GM12878 (cell line): ENCODE results near the gene TPGS1. TPM values are rescaled to one million over a fixed set of nuclear protein-coding genes. Genes with fewer than 3 reads are reported as not detected.

Experiments used
- GATAD2B ChIP-seq: fragments of 450-650 bp; conservative IDR thresholded peaks from 2 replicates; pipeline ENCODE4 v1.6.1; 2017; ENCODE audit warnings: low read depth, mild to moderate bottlenecking, moderate library complexity
- KDM1A ChIP-seq: fragments of 200-600 bp; sonication (generic); IDR thresholded peaks from 2 replicates; pipeline ENCODE4 v1.6.1; 2016; ENCODE audit warnings: borderline replicate concordance
- WRNIP1 ChIP-seq: IDR thresholded peaks from 2 replicates; pipeline ENCODE4 v1.6.1; 2011; ENCODE audit warnings: low read depth, low read length, improper control_type of control experiment, borderline replicate concordance
- polyA plus RNA-seq, 11 experiments: library from polyadenylated mRNA; depleted of rRNA in 4 of 11; unstranded in 6 of 11; stranded (reverse) in 5 of 11; fragments of >200 nt; fragmentation: Nextera tagmentation in 4 of 11; fragmentation: Illumina TruSeq in 1 of 11; extraction: Ambion mirVana in 4 of 11; extraction: Trizol in 1 of 11; gene quantifications; 1 replicate in 1 of 11; 2 replicates in 10 of 11; pipeline versions ENCODE4 v1.2.1 to v1.2.3, GENCODE V29; 2011 to 2016; ENCODE audit warnings: inconsistent platforms in 2 of 11, missing spikeins in 2 of 11, low read depth in 1 of 11
- total RNA-seq, 4 experiments: library from RNA; depleted of rRNA in 3 of 4; stranded (reverse); fragments of >200 nt in 3 of 4; fragmentation: Illumina TruSeq in 1 of 4; extraction: Trizol in 1 of 4; gene quantifications; 2 replicates each; pipeline versions ENCODE4 v1.2.1 to v1.2.3, GENCODE V29; 2013 to 2021
- TF ChIP-seq, protein P1 (sequence below): fragments of 450-650 bp; IDR thresholded peaks from 2 replicates; pipeline ENCODE4 v1.6.1; 2017; ENCODE audit warnings: antibody characterized with exemption, mild to moderate bottlenecking, moderate library complexity
- TF ChIP-seq, protein P2 (sequence below): IDR thresholded peaks from 2 replicates; pipeline ENCODE4 v1.6.1; 2012; ENCODE audit warnings: low read length, inconsistent platforms
- TF ChIP-seq, protein P3 (sequence below), 3 experiments: IDR thresholded peaks in 2 of 3; conservative IDR thresholded peaks in 1 of 3; 2 replicates each; pipeline ENCODE4 v1.5.1; 2011; ENCODE audit warnings: low read depth in 3 of 3, low read length in 3 of 3, mild to moderate bottlenecking in 3 of 3, control low read depth in 2 of 3, moderate library complexity in 2 of 3, inconsistent platforms in 1 of 3, mixed read lengths in 1 of 3; ENCODE audit not compliant: control insufficient read depth in 2 of 3, insufficient read depth in 1 of 3; ENCODE audit errors: extremely low read depth in 1 of 3

TPGS1 gene
- total and polyA plus RNA-seq, 10 of the 15 experiments (the other 5 are each of a cell fraction or from before 2014, with no cell fraction given), result 0.24 to 24.7 (median 7.7) TPM; not detected in 2

DNA sequence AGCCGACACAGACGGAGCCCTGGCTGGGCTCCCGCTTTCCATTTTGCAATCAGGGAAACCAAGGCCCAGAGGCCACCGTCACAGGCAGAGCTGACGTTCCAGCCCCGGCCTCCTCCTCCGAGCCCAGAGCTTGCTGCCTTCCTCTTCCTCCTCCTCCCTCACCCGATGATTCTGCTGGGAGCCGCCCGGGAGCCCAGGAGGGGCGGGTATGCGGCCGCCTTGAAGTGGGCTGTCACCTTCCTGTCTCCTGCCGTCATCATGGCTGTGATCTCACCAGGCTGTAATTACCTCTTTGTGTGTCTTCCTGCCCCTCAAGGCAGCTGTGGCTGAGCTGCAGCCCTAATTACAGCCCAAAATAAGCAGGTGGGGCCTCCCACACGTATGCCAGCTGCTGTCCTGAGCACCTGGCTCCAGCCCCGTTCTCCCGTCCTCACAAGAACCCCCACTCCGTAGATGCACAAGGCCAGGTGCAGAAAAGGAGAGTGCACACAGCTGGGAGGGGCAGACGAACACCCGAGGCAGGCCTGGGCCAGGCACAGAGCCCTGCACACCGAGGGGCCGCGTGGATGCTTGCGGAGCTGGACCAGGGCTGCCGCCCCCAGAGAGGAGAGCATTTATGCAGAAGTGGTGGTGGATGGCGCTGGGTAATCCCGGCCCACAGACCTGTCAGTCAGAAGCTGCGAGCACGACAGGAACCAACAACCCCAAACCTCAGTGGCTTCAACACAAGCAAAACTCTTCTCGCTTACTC, 4.0 kb downstream of the TPGS1 start (continued):
- TF ChIP-seq, protein P1, sequence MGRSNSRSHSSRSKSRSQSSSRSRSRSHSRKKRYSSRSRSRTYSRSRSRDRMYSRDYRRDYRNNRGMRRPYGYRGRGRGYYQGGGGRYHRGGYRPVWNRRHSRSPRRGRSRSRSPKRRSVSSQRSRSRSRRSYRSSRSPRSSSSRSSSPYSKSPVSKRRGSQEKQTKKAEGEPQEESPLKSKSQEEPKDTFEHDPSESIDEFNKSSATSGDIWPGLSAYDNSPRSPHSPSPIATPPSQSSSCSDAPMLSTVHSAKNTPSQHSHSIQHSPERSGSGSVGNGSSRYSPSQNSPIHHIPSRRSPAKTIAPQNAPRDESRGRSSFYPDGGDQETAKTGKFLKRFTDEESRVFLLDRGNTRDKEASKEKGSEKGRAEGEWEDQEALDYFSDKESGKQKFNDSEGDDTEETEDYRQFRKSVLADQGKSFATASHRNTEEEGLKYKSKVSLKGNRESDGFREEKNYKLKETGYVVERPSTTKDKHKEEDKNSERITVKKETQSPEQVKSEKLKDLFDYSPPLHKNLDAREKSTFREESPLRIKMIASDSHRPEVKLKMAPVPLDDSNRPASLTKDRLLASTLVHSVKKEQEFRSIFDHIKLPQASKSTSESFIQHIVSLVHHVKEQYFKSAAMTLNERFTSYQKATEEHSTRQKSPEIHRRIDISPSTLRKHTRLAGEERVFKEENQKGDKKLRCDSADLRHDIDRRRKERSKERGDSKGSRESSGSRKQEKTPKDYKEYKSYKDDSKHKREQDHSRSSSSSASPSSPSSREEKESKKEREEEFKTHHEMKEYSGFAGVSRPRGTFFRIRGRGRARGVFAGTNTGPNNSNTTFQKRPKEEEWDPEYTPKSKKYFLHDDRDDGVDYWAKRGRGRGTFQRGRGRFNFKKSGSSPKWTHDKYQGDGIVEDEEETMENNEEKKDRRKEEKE, result no peak
- TF ChIP-seq, protein P2, sequence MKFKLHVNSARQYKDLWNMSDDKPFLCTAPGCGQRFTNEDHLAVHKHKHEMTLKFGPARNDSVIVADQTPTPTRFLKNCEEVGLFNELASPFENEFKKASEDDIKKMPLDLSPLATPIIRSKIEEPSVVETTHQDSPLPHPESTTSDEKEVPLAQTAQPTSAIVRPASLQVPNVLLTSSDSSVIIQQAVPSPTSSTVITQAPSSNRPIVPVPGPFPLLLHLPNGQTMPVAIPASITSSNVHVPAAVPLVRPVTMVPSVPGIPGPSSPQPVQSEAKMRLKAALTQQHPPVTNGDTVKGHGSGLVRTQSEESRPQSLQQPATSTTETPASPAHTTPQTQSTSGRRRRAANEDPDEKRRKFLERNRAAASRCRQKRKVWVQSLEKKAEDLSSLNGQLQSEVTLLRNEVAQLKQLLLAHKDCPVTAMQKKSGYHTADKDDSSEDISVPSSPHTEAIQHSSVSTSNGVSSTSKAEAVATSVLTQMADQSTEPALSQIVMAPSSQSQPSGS, result no peak
- TF ChIP-seq, protein P3, sequence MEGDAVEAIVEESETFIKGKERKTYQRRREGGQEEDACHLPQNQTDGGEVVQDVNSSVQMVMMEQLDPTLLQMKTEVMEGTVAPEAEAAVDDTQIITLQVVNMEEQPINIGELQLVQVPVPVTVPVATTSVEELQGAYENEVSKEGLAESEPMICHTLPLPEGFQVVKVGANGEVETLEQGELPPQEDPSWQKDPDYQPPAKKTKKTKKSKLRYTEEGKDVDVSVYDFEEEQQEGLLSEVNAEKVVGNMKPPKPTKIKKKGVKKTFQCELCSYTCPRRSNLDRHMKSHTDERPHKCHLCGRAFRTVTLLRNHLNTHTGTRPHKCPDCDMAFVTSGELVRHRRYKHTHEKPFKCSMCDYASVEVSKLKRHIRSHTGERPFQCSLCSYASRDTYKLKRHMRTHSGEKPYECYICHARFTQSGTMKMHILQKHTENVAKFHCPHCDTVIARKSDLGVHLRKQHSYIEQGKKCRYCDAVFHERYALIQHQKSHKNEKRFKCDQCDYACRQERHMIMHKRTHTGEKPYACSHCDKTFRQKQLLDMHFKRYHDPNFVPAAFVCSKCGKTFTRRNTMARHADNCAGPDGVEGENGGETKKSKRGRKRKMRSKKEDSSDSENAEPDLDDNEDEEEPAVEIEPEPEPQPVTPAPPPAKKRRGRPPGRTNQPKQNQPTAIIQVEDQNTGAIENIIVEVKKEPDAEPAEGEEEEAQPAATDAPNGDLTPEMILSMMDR (IDR thresholded peaks at IDR 0.05 in 2 of 3, conservative IDR thresholded peaks at IDR 0.05 in 1 of 3; ENCODE audit: control insufficient read depth in 2 of 3, extremely low read depth in 1 of 3, insufficient read depth in 1 of 3, low read depth in 3 of 3, low read length in 3 of 3), result no peak
- no peak for TF ChIP-seq WRNIP1
- 0 out of 2 replicates have a peak, but pooled peaks have one; percentile 17 for TF ChIP-seq GATAD2B
- no peak for TF ChIP-seq KDM1A
- TF ChIP-seq, all 136 proteins: peak for 18
